ENCODE data around the gene MAT2B.
"Not testable (repeated sequence)": the region's sequence is repeated elsewhere in the genome, so short reads cannot be mapped to it uniquely, and the experiment has no call there.

MAT2B gene

DNA sequence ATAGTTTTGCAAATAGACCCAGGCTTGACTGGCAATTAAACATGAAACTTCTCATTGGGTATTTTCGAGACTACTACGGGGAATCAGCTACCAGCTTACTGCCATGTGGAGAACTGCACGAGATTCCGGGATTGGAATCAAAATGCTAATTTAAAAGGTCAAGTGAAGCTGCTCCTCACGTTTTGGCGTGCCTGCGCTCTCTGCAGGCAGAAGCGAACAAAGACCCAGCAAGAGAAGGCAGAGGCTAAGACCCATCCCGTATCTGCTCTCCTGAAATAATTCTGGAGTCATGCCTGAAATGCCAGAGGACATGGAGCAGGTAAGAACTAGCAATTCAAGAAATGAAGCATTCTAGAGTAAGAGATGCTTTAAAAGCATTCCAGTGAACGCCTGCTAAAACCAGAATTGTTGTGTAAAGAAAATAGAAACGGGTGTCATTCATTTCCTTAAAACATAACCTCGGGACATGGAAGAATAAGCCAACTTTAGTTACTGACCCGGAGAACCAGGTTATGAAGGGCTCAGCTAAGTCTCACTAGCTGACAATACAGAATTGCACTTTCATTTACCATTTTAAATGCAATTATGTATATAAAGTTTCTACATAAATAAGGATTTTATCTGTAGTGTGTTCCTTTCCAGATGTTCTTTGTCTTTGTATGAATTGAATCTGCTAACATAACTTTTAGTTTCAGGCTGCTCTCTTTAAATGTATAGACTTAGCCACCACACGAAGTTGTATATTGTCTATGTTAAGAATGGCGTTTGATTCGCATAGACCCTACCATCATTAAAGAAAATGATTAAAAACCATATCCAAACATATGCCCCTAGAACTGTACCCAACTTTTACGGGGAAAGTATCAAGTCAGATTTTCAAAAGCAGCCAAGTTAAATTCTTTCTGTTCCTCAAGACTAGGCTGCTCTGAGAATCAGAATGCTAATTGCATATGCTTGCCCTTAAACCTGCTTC, 2.0 kb upstream of the MAT2B start:
- DNase-seq (ENCODE audit: low spot score), result peak; percentile 73

- DNase-seq (ENCODE audit: low spot score), result no peak
Observed at GRCh38 chr5:163504079-163504931, 1.1 kb upstream of the MAT2B start.

DNA sequence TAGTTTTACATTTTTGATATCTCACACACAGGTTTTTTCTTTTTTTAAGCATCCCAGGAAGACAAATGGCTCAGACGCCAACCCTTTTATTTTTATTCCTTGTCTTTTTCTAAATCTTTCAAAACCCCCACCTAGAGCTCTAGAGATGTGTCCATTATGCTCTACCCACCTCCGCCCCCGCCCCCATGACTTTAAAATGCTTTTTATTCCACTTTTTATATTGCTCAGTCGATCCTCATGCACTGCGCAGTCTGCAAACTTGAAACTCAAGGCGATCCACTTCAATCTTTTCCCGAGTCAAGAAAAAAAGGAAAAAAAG, 411 bp upstream of the MAT2B start:
- DNase-seq (ENCODE audit: low spot score), result no peak

- no peak for DNase-seq (ENCODE audit: low spot score)
Observed at GRCh38 chr5:163506095-163506457, 657 bp downstream of the MAT2B start.

GRCh38 chr5:163506726-163507125, 1.3 kb downstream of the MAT2B start:
- no peak for DNase-seq (ENCODE audit: low spot score)

DNA sequence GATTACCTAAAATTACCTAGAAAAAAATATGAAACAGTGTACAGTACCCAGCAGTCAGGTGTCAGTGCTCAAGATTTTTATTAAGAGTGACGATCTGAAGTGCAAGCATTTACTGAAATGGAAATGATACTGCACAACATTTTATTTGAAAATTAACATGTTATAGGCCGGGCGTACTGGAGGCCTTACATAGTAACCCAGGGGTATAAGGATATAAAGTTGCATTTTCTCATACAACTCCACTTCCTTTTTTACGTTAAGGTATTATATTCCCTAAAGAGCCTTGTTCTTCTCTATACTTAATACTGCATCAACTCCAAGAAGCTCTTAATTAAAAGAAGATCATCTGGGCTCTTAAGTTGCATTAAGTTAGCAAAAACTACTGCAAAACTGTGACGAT, 3.3 kb downstream of the MAT2B start:
- no peak for DNase-seq (ENCODE audit: low spot score)

GRCh38 chr5:163509291-163509951, 4.0 kb downstream of the MAT2B start:
- DNase-seq (ENCODE audit: low spot score), result no peak

- DNase-seq (ENCODE audit: low spot score), result no peak
Observed at GRCh38 chr5:163512526-163512925, 7.1 kb downstream of the MAT2B start.

- no peak for DNase-seq (ENCODE audit: low spot score)
Observed at GRCh38 chr5:163525096-163525495, 19.7 kb downstream of the MAT2B start.

GRCh38 chr5:163529698-163530097, 24.3 kb downstream of the MAT2B start:
- DNase-seq (ENCODE audit: low spot score), result no peak

GRCh38 chr5:163531272-163531671, 25.9 kb downstream of the MAT2B start:
- no peak for DNase-seq (ENCODE audit: low spot score)

GRCh38 chr5:163532171-163533084, 27.0 kb downstream of the MAT2B start:
- DNase-seq (ENCODE audit: low spot score), result no peak

DNA sequence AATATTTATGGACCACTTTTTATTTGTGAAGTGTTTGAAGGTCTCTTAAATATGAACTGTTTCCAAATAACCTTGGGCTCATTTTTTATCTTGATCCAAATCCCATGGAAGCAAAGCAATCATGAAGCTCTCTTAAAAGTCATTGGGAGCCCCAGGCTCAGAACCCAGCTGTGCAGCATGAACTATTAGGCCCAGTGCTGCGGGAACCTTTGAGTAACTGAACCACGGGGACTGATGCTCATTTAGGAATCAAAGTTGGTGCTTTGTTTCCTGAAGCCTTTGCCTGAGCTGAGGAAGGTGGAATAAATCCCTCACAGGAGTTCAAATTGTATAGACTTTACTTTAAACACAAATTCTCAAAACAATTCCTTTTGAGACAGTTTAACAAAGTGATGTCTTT, 27.8 kb downstream of the MAT2B start:
- no peak for DNase-seq (ENCODE audit: low spot score)

GRCh38 chr5:163534492-163535094, 29.2 kb downstream of the MAT2B start:
- no peak for DNase-seq (ENCODE audit: low spot score)

DNA sequence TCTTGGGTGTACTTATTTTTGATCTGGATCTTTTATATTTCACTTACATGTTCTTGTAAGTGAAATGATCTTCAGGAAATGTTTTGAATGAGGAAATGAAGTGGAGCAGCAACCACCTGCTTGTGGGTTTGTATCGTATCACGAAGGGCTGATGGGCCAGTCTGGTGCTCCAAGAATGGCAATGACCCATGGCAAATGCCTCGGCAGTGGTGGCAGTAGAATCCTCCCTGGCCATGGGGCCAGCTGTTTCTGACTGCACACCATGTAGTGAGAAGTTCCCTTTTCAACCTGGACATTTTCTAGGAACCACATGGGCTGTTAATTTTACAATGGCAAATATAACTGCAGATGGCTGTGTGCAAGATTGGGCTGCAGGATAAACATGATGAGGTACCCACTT, 29.9 kb downstream of the MAT2B start:
- no peak for DNase-seq (ENCODE audit: low spot score)

DNA sequence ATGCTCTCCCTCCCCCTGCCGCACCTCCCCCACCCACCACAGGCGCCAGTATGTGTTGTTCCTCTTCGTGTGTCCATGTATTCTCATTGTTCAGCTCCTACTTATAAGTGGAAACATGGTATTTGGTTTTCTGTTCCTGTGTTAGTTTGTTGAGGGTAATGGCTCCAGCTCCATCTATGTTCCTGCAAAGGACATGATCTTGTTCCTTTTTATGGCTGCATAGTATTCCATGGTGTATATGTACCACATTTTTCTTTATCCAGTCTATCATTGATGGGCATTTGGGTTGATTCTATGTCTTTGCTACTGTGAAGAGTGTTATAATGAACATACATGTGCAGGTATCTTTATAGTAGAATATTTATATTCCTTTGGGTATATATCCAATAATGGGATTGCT, 31.0 kb downstream of the MAT2B start:
- DNase-seq (ENCODE audit: low spot score), result not testable (repeated sequence)

DNA sequence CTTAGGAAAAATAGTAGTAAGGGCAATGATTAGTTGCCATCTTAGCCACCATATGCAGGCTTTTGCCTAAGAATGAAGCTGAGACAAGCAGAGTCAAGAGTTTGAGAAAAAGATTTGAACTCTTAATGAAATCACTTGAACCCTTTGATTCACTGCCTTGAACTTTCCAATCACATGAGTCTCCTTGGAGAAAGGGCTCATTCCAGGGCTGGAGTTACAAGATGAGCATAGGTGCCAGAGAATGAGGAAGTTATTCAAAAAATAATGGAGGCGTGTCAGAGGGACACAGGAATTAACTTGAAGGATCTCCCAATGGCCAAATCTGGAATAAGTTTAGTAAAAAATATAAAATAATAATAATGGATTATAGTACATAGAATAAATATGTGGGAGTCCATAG, 35.3 kb downstream of the MAT2B start:
- DNase-seq (ENCODE audit: low spot score), result no peak

- DNase-seq (ENCODE audit: low spot score), result no peak
Observed at GRCh38 chr5:163542771-163543170, 37.4 kb downstream of the MAT2B start.

GRCh38 chr5:163544041-163544440, 38.6 kb downstream of the MAT2B start:
- no peak for DNase-seq (ENCODE audit: low spot score)

DNA sequence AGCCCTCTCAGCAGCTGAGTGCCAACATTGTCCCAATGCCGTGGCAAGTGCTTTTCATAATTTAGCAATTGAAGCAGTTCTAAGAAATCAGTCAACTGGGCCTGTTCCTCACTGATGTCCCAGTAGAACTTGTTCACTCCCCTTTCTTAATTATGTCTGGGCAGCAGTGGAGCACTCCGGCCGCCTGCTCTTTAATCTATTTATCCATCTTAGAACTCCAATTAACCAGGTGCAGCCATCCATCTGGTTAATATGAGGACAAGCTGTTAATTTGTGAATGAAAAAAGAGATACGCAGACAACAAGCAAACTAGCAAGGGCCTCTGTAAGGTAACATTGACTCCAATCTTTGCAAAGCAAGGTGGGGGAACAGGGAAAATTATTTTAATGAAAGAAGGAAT, 39.4 kb downstream of the MAT2B start:
- DNase-seq (ENCODE audit: low spot score), result no peak

DNA sequence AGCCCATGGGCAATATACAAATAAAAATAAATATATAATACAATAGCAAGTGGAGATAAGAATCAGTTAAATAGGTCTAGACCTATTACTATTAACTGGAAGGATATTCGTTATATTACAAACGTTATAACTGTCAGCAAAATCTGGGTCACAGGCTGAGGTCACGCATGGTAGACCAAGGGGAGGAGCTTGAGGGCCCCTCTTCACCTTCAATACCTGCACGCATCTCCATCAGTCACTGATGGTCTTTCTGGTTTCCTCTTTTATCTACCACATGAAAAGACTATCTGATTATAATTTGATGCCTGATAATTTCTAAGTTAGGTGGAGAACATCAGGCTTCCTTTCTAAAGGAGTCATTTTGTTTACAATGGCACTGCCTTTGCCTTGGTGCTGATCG, 43.2 kb downstream of the MAT2B start:
- DNase-seq (ENCODE audit: low spot score), result no peak
